Measurements from ENCODE around the gene ENC1. TPM values are rescaled to one million over a fixed set of nuclear protein-coding genes. Genes with fewer than 3 reads are reported as not detected.

The ENC1 gene
- total RNA-seq, 1 experiment from 2014 or later: 24.5 TPM

GRCh38 chr5:74660873-74661272 lies 20.3 kb upstream of the ENC1 start:
- Histone ChIP-seq H3K9me2 (replicated peaks; ENCODE audit: low read length) (no peaks in the 10 kb centered on the region), H3K9ac (ENCODE audit: low read length) (no peak overlapping the region), H3F3A (ENCODE audit: low read length, unreplicated experiment) (no peaks in the 10 kb centered on the region), H3K36me3 (ENCODE audit: low read depth, low read length) (no peaks in the 10 kb centered on the region), H3K4me2 (ENCODE audit: low read length) (no peak overlapping the region), H4K20me1 (ENCODE audit: low read length) (no peaks in the 10 kb centered on the region), H3K27ac (ENCODE audit: low read length) (no peak overlapping the region), H3K4me1 (ENCODE audit: insufficient read depth, low read length) (0 out of 2 replicates have a peak, but pooled peaks cover 5% of the 10 kb centered on the region), H3K9me3 (ENCODE audit: low read length) (no peaks in the 10 kb centered on the region), H3K27me3 (ENCODE audit: low read length) (no peaks in the 10 kb centered on the region), H3K4me3 (ENCODE audit: low read length) (no peak overlapping the region), H2AFZ (ENCODE audit: low read length) (no peak overlapping the region), H3K79me2 (ENCODE audit: low read length) (no peaks in the 10 kb centered on the region)
- ChIA-PET CTCF (no interaction called here), POLR2A (ENCODE audit: unreplicated experiment) (no interaction called here)
- intact Hi-C loops (cut with micrococcal nuclease): no loop called here
- no TSS peak for BruUV-seq (replicated peaks)
- no peak for TF ChIP-seq CTCF (conservative IDR thresholded peaks at IDR 0.05; ENCODE audit: low read depth, low read length)
- no peak for TF ChIP-seq EZH2phosphoT487 (IDR thresholded peaks at IDR 0.05; ENCODE audit: borderline replicate concordance, low read length)
- TF ChIP-seq EZH2 (IDR thresholded peaks at IDR 0.05; ENCODE audit: low read length, unreplicated experiment): no peak
- ATAC-seq (no peak), DNase-seq (no peak)

- H4K20me1 ChIP-seq (ENCODE audit: low read length): no peaks in the 10 kb centered on the region
- TF ChIP-seq EZH2phosphoT487 (IDR thresholded peaks at IDR 0.05; ENCODE audit: borderline replicate concordance, low read length) (no peak), CTCF (conservative IDR thresholded peaks at IDR 0.05; ENCODE audit: low read depth, low read length) (no peak), EZH2 (IDR thresholded peaks at IDR 0.05; ENCODE audit: low read length, unreplicated experiment) (no peak)
- H3K36me3 ChIP-seq (ENCODE audit: low read depth, low read length): no peaks in the 10 kb centered on the region
- POLR2A ChIA-PET (ENCODE audit: unreplicated experiment): interaction anchor here (0.6 kb wide), 1 partner anchor 758 kb away, joined by 4 read pairs; no protein-coding TSS in a partner anchor
- no peak overlapping the region for H3K4me3 ChIP-seq (ENCODE audit: low read length)
- BruUV-seq (replicated peaks): no TSS peak
- CTCF ChIA-PET: no interaction called here
- peak; percentile 24 for DNase-seq
- no peak overlapping the region for H3K27ac ChIP-seq (ENCODE audit: low read length)
- H3K9me3 ChIP-seq (ENCODE audit: low read length): no peaks in the 10 kb centered on the region
- peak overlapping the region; percentile 28; the same call in 1 of the 2 replicates for H2AFZ ChIP-seq (ENCODE audit: low read length)
- H3F3A ChIP-seq (ENCODE audit: low read length, unreplicated experiment): no peaks in the 10 kb centered on the region
- no peak overlapping the region for H3K4me2 ChIP-seq (ENCODE audit: low read length)
- H3K4me1 ChIP-seq (ENCODE audit: insufficient read depth, low read length): 0 out of 2 replicates have a peak, but pooled peaks cover 5% of the 10 kb centered on the region
- no peaks in the 10 kb centered on the region for H3K27me3 ChIP-seq (ENCODE audit: low read length)
- no peaks in the 10 kb centered on the region for H3K79me2 ChIP-seq (ENCODE audit: low read length)
- H3K9ac ChIP-seq (ENCODE audit: low read length): no peak overlapping the region
- peak; percentile 40 for ATAC-seq
- no peaks in the 10 kb centered on the region for H3K9me2 ChIP-seq (replicated peaks; ENCODE audit: low read length)
- intact Hi-C loops (cut with micrococcal nuclease): no loop called here
Measured at GRCh38 chr5:74660140-74660539, 19.6 kb upstream of the ENC1 start.

- TF ChIP-seq CTCF (conservative IDR thresholded peaks at IDR 0.05; ENCODE audit: low read depth, low read length) (no peak), EZH2 (IDR thresholded peaks at IDR 0.05; ENCODE audit: low read length, unreplicated experiment) (no peak), EZH2phosphoT487 (IDR thresholded peaks at IDR 0.05; ENCODE audit: borderline replicate concordance, low read length) (no peak)
- ChIA-PET CTCF (no interaction called here), POLR2A (ENCODE audit: unreplicated experiment) (no interaction called here)
- no peaks in the 10 kb centered on the region for H3K36me3 ChIP-seq (ENCODE audit: low read depth, low read length)
- H4K20me1 ChIP-seq (ENCODE audit: low read length): no peaks in the 10 kb centered on the region
- no peaks in the 10 kb centered on the region for H3K9me3 ChIP-seq (ENCODE audit: low read length)
- ATAC-seq (no peak), DNase-seq (no peak)
- 0 out of 2 replicates have a peak, but pooled peaks cover 5% of the 10 kb centered on the region for H3K4me1 ChIP-seq (ENCODE audit: insufficient read depth, low read length)
- H3K27me3 ChIP-seq (ENCODE audit: low read length): no peaks in the 10 kb centered on the region
- H2AFZ ChIP-seq (ENCODE audit: low read length): no peak overlapping the region
- H3K9ac ChIP-seq (ENCODE audit: low read length): no peak overlapping the region
- no peaks in the 10 kb centered on the region for H3F3A ChIP-seq (ENCODE audit: low read length, unreplicated experiment)
- H3K79me2 ChIP-seq (ENCODE audit: low read length): no peaks in the 10 kb centered on the region
- H3K4me2 ChIP-seq (ENCODE audit: low read length): no peak overlapping the region
- intact Hi-C loops (cut with micrococcal nuclease): no loop called here
- no TSS peak for BruUV-seq (replicated peaks)
- H3K4me3 ChIP-seq (ENCODE audit: low read length): no peak overlapping the region
- H3K27ac ChIP-seq (ENCODE audit: low read length): no peak overlapping the region
- no peaks in the 10 kb centered on the region for H3K9me2 ChIP-seq (replicated peaks; ENCODE audit: low read length)
Measured at GRCh38 chr5:74659172-74659571, 18.6 kb upstream of the ENC1 start.
